GM18858 (cell line): Measurements from ENCODE around the gene SLC26A4.

Source experiments
- ATAC-seq: cut with Tn5 transposase; IDR thresholded peaks from one replicate; pipeline ENCODE4 v1.9.1; 2021; ENCODE audit not compliant: unreplicated experiment

SLC26A4 gene

DNA sequence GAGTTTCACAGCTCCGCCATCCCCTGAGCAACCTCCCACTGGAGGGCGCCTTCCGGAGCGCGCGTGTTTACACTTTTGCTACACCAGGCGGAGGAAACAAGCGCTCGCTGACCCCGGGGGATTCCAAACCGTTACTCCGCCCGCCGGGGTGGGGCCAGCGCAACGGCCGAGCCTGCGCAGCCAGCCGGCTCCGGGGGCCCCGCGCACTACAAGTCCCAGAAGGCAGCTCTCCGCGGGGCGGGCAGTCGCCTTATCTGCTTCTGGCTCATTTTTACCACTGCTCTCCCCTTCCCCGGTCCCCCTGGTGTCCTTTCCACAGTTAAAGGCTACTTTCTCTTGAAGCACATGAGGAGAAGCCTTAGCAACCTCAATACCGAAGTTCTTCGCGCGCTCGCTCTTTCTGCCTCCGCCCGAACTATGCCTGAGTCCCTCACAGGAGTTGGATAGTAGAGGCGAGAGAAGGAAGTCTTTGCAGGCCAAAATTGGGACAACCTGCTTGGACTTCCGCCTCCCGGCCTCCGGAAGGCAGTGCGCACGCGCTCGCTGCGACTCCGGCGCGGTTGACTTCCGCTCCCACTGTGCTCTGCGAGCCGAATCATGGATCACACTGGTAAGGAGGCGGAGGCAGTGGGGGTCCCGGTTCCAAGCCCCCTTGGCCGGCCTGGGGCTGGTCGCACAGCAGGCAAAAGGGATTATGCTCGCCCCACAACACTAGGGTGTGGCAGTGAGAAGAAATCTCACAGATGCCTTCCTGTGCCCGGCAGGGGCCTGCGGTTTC is 83.1 kb downstream of the SLC26A4 start, which contains the start of gene CBLL1:
Gene CBLL1, plus strand, starts transcription at position 576 of the 778 bp plus-strand sequence. Its CDS starts 22 bp downstream, at position 598.
- ATAC-seq, result peak; percentile 71

- ATAC-seq, result peak; percentile 19
Measured at GRCh38 chr7:107744345-107744750, 83.7 kb downstream of the SLC26A4 start.

DNA sequence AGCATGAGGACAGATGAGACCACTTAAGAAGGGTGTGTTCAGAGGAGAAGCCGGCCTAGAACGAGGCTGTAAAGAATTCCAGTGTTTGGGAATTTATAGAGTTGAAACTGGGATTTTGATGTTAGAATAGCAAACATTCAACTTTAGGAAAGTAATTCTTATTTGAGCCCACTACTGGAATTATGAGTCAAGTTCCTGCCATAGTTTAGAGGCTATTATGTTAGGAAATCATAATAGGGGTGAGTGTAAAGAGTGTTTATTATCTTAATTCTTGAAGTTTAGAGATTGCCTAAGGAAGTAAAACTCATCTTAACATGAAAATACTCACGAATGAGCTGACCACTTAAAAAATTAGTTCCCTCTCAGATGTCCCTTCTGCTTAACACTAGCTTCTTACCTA is 85.4 kb downstream of the SLC26A4 start:
- ATAC-seq, result no peak

- no peak for ATAC-seq
Measured at GRCh38 chr7:107751113-107751512, 90.5 kb downstream of the SLC26A4 start.

DNA sequence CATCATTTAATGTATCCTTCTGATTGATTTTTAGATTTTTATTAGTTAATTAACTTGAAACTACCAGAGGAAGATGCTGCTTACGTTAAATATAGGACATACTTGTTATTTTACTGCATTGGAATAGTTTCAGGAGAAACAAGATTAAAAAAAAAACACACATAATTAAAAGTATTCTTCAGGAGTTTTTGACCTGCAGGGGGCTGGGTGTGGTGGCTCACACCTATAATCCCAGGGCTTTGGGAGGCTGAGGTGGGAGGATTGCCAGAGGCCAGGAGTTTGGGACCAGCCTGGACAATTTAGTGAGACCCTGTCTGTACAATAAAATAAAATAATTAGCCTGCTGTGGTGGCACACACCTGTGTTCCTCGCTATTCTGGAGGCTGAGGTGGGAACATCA is 94.0 kb downstream of the SLC26A4 start:
- no peak for ATAC-seq

- ATAC-seq, result no peak
Measured at GRCh38 chr7:107758667-107759066, 98.0 kb downstream of the SLC26A4 start.

DNA sequence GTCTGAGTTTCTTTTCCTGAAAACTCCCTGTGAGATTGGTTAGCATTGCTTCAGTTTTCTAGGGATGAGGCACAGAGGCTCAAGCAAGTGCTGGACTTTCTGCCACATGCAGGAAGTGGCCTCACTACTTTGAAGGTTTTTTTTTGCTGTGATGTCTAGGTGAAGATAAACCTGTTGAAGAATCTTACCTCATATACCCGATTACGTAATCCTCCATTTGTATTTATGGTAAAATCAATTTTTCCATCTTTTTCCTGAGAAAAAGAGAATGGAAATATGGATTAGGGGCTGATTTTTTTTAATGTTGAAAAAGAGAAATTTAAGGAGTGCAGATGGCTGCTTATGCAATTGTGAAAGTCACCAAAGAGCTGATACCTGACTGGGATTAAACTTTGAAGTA is 106.8 kb downstream of the SLC26A4 start:
- ATAC-seq, result no peak
